ACHN (cell line): ENCODE measurements around the gene ITSN1.
A peak's percentile ranks its signal among the peaks of the same experiment; 100 is the strongest.

Source experiments
- DNase-seq: peaks from one replicate; pipeline ENCODE4 v3.0.0-alpha.2; 2015
- in situ Hi-C: cut with HindIII; loops from 2 replicates; pipeline ENCODE4 v1.10.0; 2017; ENCODE audit warnings: low sequenced_read_pairs, low pct_ligation_motif_present, low pct_unique_long_range_greater_than_20kb

Gene ITSN1

DNA sequence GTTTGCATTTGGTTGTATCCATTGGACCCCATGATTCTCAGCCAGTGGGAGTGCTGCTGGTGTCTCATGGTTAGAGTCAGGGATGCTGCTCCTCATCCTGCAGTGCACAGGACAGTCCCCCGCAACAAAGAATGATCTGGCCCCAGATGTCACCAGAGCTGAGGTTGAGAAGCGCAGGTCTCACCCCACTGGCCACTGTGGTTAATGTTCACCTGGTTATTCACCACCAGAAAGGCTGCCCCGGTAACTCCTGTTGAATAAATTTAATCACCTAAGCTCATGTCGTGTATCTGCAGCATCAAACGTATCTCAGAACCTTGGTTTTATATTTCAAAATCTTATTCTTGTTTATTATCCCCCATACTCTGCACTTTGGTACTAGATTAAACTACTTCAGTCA is 197.5 kb downstream of the ITSN1 start:
- DNase-seq: peak; percentile 14
- in situ Hi-C loops: no loop called here

DNA sequence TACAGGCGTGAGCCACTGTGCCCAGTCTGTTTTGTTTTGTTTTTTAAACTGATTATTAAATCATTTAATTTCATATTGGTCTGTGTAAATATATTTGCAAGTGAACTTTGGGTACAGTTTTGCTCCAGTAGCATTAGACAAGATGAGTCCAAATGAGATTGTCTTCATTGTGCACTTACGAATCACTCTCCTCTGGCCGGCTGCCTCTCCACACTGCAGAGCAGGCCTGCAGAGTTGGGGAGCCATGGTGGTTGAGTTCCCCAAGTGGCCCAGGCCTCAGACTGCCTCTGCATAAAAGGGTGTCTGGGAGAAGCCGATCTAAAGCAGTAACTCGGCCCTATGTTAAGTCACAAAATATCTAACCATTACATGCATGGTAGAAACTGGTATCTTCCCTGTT is 198.5 kb downstream of the ITSN1 start:
- DNase-seq: no peak
- in situ Hi-C loops: no loop called here

DNA sequence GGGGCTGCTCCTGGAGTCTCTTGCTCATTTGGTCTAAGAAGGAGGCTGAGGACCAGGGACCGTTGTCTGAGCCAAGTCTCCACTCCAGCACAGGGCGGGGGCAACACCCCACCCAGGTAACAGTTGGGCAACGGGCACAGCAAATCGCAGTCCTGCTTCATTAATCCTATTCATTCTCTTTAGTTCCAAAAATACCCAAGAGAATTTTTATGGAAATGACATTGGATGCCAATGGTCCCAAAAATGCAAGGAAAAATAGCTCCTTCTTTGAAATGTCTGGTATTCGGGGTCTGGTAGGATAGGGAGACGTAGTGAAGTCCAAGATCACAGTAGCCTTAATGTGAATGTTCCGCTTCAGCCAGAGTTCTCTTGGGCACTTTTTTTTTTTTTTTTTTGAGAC is 199.3 kb downstream of the ITSN1 start:
- in situ Hi-C loops: no loop called here
- no peak for DNase-seq

DNA sequence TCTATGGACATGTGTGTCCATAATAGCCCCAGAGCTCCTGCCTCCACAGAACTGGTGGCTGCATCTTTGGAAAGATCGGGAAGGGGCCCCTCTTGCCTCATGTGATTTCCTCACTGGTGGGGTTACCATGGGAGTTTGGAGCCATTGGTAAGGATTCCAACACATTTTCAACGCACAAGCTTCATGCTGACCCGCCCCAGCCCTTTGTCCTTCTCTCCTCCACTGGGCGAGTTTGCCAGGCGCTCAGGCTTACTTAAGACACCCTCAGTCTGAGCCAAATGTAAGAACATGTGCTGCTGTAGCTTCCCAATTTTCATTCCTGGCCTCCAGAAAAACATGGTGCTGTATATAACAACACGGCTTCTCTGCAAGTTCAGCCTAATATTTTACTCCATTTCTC is 200.9 kb downstream of the ITSN1 start:
- no peak for DNase-seq
- in situ Hi-C loops: no loop called here

DNA sequence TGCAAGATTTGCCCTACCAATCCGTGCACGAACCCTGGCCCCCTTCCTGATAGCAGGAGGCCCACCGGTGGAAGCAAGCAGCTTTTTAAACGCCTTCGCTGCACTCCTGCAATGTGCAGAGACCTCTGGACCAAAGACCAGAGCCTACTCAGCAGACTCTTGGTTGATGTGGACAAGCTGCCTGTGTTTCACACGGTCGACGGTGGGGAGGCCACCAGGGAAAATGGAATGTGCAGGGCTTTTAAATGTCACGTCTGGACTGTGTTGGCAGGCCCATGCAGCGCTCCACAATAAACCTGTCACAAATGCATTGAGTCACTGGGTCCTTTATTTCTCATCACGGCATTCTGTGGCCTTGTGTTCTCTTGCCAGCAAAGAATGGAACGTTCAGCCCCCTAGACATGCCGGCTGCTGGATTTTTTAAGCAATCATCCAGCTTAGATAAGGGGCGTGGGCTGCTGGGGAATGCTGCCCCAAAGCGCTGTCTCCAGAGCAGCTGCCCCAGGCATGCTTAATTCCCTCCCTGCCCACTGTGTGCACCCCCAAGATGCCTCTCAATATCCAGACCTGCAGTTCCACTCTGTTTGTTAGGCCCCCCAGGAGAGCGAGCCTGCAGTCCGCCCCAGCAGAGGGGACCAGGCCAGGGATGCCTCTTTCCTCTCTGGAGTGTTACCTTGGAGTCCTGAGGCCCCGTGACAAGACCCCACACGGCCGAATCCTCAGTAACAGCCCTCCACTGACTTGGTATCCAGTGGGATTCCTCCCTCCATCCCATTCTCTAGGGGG is 202.0 kb downstream of the ITSN1 start:
- in situ Hi-C loops: no loop called here
- DNase-seq: no peak

DNA sequence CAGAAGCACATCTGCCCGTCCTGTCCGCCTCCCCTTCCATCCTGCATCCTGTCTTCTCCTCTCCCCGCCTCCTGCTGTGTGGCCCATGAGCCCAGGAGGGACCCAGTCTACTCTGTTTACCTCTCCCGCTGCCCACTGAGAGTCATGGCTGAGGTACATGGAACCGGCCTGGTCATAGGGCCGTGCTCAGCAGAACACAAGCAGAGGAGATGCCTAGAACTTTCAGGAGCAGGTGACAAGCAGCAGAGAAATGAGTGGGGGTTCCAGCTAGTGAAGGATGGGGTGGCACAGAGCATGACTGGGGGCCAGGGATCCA is 202.5 kb downstream of the ITSN1 start:
- no peak for DNase-seq
- in situ Hi-C loops: no loop called here

DNA sequence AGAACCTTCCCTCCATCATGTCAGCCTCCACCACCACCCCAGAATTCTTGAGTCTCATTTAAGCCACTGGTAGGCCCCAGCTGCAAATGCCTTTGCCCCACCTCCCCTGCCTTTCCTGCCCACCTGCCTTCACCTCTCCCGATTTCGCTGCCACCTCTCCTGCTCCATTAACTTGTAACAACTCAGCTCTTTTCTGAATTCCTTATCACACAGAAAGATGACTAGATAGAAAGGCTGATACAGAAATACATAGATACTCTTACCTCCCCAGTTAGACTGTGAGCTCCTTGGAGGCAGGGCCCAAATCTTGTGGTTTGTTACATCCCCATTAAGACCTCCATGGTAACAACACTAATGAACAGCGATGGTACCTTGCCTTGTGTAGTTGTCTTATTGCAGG is 203.8 kb downstream of the ITSN1 start:
- in situ Hi-C loops: no loop called here
- DNase-seq: no peak

DNA sequence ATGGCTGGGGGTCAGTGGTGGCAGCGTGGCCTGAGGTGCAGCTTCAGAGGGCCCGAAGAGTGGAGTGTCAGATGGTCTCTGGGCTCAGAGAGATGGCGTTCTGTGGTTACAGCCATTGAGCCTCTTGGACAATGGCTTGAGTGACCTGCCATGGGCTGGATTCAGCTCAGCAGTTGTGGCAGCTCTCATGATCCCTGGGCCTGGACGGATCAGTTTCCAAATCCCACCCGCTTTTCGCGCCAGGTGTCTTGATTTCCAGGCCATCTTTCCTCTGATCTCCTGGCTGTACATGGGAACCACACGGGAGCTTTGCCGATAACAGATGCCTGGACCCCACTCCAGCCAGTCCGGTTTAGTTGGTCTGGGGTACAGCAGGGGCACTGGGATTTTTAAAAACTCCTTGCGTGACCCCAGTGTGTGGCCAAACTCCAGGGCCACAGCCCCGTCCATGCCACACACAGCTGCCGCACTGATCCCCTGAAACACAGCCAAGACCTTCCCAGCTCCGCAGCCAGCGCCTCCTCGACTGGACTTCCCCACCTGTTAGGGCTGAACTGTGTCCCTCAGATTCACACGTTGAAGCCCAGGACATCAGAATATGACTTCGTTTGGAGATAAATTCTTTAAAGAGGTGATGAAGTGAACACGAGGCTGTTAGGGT is 205.4 kb downstream of the ITSN1 start:
- in situ Hi-C loops: no loop called here
- DNase-seq: no peak

DNA sequence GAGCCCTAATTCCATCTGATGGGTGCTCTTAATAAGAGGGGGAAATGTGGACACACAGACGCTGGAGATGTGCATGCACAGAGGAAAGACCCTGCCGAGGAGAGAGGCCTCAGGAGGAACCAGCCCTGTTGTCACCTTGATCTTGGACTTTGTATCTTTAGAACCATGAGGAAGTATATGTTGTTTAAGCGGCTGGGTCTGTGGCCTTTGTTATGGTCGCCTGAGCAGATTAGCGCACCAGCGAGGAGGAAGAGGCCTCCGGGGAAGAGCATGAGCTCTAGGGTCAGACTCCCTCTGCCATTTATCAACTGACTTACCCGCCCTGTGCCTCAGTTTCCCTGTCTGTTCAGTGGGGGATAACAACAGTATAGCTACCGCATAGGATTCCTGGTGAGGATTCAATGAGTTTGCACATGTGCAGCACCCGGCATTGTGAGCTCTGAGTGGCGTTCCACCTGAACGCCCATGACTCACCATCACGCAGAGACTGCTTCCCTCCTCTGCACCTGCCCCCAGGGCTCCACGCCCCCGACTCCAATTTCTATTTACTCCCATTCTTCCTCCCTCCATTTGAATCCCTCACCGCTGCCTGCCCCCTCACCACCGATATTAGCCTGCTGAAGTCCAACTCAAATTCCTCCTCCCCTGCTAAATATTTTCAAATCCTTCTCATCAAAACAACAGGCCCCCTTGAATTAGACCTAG is 206.1 kb downstream of the ITSN1 start:
- in situ Hi-C loops: no loop called here
- DNase-seq: peak; percentile 64

DNA sequence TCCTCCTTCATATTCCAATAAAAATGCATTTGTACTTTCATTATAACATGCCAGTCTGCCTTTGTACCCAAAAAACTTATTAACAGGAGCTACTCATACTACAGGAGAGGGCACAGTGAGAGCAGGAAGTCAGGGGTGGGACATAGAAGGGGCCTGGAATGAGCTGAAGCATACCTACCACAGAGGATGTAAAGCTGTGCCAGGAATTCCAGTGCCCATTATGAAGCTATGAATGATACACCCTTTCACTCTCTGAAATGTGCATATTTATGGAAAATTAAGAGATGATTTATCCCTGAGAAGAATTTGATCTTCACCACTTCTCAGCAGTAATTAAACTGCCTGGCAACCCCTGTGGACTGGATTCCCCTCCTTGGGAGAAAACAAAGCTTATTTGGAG is 207.5 kb downstream of the ITSN1 start:
- in situ Hi-C loops: no loop called here
- DNase-seq: no peak

DNA sequence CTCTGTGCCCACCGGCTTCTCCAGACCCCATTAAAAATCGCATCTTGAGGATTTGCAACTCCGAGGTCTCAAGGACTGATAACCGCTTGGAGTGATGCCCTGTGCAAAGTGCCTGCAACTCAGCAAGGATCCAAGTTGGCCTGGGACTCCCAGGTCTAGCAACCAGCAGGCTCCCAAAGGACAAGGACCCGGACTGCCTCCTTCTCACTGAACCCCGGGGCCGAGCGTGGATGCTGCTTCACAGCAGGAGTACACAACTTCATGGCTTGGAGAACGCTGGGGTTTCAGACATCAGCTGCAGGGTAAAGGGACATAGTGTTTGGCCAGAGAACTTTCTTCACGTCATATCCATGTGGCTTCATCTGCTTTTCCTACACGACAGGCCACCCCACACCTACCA is 208.1 kb downstream of the ITSN1 start:
- in situ Hi-C loops: no loop called here
- no peak for DNase-seq

DNA sequence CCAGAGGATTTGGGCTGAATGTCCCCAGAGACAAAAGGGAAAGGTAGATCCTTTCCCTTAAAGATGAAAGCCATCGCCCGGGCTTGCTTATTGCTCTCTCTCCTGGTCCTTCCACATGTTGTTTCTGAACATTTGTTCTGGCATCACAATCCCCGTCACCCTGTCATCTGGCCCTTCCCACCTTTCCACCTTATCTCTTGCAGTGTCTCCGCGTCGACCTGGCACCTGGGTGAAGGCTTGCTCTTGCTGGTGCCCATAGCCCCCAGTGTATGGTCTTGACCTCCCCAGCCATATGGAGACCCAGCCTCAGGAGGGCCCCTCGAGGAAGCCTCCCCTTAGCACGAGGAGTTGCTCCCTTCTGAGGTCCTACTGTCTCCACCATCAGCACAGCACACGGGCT is 208.7 kb downstream of the ITSN1 start:
- DNase-seq: no peak
- in situ Hi-C loops: no loop called here

DNA sequence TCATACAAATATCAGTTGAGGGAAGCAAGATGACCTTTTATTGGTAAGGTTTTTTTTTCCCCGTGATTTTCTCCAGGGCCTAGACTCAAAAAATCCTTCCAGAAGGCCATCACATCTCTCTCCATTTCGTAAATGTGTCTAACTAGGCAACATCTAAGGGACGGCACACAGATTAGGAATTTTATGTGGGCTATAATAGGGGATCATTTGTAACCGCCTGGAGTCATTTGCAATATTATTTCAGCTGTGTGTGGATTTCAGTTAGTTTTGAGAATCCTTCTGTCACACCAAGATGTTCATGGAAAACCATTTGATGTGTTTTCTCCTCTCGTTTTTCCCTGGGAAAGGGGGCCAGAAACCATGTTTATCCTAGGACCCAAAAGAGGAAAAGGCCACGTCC is 210.2 kb downstream of the ITSN1 start:
- no peak for DNase-seq
- in situ Hi-C loops: no loop called here

DNA sequence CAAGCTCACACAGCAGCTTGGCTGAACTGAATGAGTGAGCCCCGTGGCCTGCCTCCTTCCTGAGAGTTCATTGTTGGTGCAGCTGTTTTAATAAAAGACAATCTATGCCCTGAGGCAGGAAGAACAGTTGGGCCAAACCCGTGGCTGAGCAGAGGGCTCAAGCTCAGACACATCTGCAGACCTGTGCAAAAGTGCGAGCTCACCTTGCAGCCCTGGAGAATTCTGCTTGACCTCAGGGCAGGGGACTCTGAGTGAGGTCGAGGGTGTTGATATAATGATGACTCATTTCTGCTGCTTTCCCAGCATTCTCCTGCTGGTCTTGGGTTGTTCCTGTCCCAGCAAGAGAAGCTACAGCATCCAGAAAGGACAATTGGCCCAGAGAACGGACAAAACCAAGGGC is 212.3 kb downstream of the ITSN1 start:
- DNase-seq: no peak
- in situ Hi-C loops: no loop called here

DNA sequence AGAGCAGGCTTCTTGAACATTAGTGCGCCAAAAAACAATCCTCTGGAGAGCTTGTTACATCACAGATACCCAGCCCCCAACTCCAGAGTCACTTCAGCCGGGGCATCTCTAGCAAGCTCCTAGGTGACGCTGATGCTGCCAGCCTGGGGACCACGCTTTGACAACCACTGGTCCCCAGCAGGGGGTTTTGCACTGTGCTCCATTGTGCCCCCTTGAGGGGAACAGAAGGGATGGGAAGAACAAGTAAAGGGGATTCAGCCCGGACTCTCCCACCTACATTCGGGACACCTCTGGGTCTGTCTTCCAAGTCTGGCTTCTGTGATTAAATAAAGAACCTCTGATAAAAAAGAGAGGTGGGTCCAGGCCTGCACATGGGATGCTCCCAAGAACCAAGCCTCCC is 212.9 kb downstream of the ITSN1 start:
- in situ Hi-C loops: no loop called here
- no peak for DNase-seq

DNA sequence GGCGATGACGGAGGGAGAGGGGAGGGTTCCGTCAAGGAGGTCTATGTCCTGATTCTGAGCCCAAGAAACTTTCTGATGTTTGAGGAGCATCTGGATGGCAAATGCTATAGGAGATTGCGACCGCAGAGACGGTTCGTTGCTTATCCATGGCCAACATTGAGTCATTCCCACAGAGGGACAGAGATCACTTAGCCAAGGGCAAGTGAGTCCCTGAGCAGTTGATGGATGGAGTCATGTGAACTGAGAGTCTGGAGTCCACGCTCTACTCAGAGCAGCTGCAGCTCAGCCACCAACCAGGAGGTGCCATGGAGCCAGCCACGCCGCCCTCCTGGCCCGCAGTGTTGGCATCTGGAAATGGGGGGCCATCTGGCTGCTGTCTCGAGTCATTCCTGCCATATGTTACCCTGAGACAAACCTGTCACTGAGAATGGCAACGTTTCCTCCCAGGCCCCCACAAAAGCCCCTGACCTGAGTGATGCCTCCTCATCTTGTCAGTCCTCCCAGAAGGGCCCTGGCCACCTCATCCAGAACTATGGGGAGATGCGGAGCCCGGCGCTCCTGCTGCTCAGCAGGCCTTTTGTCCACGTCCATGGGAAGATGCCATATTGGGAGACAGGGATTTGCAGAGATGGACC is 214.7 kb downstream of the ITSN1 start:
- in situ Hi-C loops: no loop called here
- no peak for DNase-seq

DNA sequence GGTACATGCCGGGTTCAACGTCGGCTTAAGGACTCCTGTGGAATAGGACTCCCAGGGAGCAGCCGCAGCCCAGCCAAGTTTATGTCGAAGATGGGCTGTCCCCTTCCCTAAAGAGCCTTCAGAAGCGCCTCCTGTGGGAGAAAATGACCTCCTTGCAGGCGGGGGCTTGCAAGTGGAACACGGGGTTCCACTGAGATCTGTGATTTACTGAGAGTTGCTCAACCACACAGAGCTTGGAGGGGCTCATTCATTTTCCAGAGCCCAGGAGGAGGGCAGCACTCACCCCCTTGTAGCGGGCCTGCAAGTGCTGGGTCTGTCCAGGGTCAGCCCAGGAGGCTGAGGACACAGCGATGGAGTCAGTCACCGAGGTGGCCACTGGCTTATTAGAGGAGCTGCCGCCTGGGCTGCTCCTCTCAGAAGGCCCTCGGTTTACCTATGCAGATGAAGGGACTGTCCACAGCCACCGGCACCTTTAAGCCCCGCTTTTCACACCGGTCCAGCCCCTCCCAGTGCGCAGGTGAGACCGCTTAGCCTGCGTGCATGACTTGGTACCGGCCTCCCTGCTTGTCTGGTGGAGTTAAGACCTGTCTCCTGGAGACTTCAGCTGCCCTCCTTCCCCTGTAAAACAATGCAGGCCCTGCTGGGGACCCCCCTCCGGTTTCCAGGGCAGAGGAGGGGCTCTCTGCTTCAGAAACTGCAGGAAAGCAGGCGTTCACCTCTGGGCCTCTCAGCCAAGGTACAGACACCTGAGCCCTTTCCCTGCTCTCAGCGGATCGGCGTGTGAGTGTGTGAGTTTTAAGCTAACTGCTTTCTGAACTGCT is 215.8 kb downstream of the ITSN1 start:
- DNase-seq: no peak
- in situ Hi-C loops: no loop called here

DNA sequence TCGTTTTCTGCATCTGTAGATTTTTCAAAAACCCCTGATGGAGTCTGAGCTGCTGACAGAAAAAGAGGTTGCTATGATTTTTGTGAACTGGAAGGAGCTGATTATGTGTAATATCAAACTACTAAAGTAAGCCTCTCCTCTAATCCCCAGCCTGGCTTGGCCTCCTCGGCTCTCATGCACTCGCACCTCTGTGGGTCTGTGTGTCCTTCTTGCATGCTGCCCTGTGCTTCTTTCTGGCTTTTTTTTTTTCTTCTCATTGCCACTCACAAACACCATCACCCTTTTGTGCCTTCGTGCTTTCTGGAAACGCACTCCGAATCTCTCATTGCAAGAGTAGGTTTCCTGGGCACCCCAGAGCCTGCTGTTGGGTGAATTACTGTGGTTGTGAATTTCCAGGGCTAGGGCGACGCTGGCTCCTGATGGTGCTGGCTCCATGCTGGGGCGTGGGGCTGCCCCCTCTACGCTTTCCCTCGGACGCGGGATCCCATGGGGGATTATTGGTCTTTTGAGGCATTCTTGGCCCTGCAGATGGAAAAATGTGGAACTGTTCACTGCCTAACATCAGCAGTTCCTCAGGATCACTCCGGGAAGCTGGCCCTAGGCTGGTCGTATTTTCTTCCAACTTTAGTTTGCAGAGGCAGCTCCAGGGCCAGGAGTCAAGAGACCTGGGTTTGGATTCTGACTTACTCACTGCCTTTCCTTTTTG is 216.5 kb downstream of the ITSN1 start:
- in situ Hi-C loops: no loop called here
- no peak for DNase-seq
